HCT116 (cell line): ENCODE measurements around the gene GPR139. TPM values are rescaled to one million over a fixed set of nuclear protein-coding genes. Genes with fewer than 3 reads are reported as not detected.

Experiments used
- ATAC-seq: fragments of 200-7000 bp; cut with Tn5 transposase; 2 replicates; pipeline ENCODE4 v1.9.1; 2020; ENCODE audit warnings: mild to moderate bottlenecking, moderate library complexity
- BruUV-seq: library from RNA; stranded (reverse); fragments of 400-500 nt; replicated peaks from 2 replicates; lab custom pipeline; 2021; lab: Mats Ljungman, UMichigan
- CTCF ChIA-PET: fragments of 300-600 bp; sonication (Branson Sonifier 250); formaldehyde crosslinking; loops from one replicate; lab custom pipeline; 2021; ENCODE audit warnings: antibody characterized with exemption; lab: Charles Lee
- POLR2A ChIA-PET: fragments of 300-600, 350-600 bp; sonication (Branson Sonifier 250); formaldehyde crosslinking; loops from one replicate; lab custom pipeline; 2021; ENCODE audit warnings: antibody characterized with exemption; lab: Charles Lee
- RAD21 ChIA-PET, 2 experiments: fragments of 300-600 bp; sonication (Branson Sonifier 250); formaldehyde crosslinking; loops; one replicate each; lab custom pipeline; 2023; ENCODE audit warnings: low total read pairs in 2 of 2; ENCODE audit not compliant: uncharacterized antibody in 2 of 2, unreplicated experiment in 2 of 2, low non-redundant PET in 1 of 2; lab: Charles Lee
- DNase-seq: peaks from one replicate; pipeline ENCODE4 v3.0.0-alpha.2; 2010; ENCODE audit warnings: low read depth, low spot score
- H2AFZ ChIP-seq: fragments of 200-600 bp; shearing (Covaris generic), sonication (generic); 2 replicates; pipeline ENCODE4 v1.6.1; 2017; ENCODE audit warnings: low read depth, mixed run types, mixed read lengths, antibody characterized with exemption, low read length; ENCODE audit not compliant: poor library complexity, severe bottlenecking
- H3K27ac ChIP-seq: 2 replicates; pipeline ENCODE4 v1.5.1; 2012; ENCODE audit warnings: low read depth, low read length
- H3K27me3 ChIP-seq: fragments of 200-600 bp; sonication (generic); 2 replicates; pipeline ENCODE4 v1.6.1; 2016; ENCODE audit warnings: mixed run types, low read length, mixed read lengths; ENCODE audit not compliant: insufficient read depth
- H3K36me3 ChIP-seq, 2 experiments: fragments of 200-500 bp in 1 of 2; fragments of 200-600 bp in 1 of 2; sonication (Bioruptor generic) in 1 of 2; sonication (generic) in 1 of 2; 2 replicates each; pipeline versions ENCODE4 v1.5.1 to v1.6.1; 2014 to 2016; ENCODE audit warnings: low read length in 2 of 2, inconsistent platforms in 1 of 2, mixed read lengths in 1 of 2, mixed run types in 1 of 2; ENCODE audit not compliant: insufficient read depth in 2 of 2, control insufficient read depth in 1 of 2
- H3K4me1 ChIP-seq, 2 experiments: fragments of 200-600 bp in 1 of 2; sonication (generic) in 1 of 2; 2 replicates each; pipeline versions ENCODE4 v1.5.1 to v1.6.1; 2012 to 2017; ENCODE audit warnings: low read length in 2 of 2, inconsistent platforms in 1 of 2, mild to moderate bottlenecking in 1 of 2, mixed read lengths in 1 of 2, mixed run types in 1 of 2, moderate library complexity in 1 of 2; ENCODE audit not compliant: insufficient read depth in 2 of 2, control insufficient read depth in 1 of 2
- H3K4me2 ChIP-seq: fragments of 200-600 bp; sonication (generic); 2 replicates; pipeline ENCODE4 v1.6.1; 2017; ENCODE audit warnings: mixed run types, low read length, mixed read lengths
- H3K4me3 ChIP-seq, 2 experiments: fragments of 200-600 bp in 1 of 2; sonication (generic) in 1 of 2; replicated peaks in 1 of 2; 2 replicates each; pipeline ENCODE4 v1.5.1; 2011 to 2016; ENCODE audit warnings: low read length in 2 of 2, control low read depth in 1 of 2, low read depth in 1 of 2, mild to moderate bottlenecking in 1 of 2, mixed read lengths in 1 of 2, mixed run types in 1 of 2
- H3K79me2 ChIP-seq: fragments of 200-600 bp; sonication (generic); 2 replicates; pipeline ENCODE4 v1.6.1; 2017; ENCODE audit warnings: mild to moderate bottlenecking, mixed run types, low read length, moderate library complexity, mixed read lengths; ENCODE audit not compliant: insufficient read depth
- H3K9ac ChIP-seq: fragments of 200-600 bp; sonication (generic); 2 replicates; pipeline ENCODE4 v1.6.1; 2016; ENCODE audit warnings: low read length, mixed read lengths
- H3K9me2 ChIP-seq: fragments of 200-600 bp; sonication (generic), shearing (Covaris generic); 2 replicates; pipeline ENCODE4 v1.6.1; 2017; ENCODE audit warnings: mixed run types, mild to moderate bottlenecking, moderate library complexity; ENCODE audit not compliant: insufficient read depth
- H3K9me3 ChIP-seq, 2 experiments: fragments of 200-500 bp in 1 of 2; fragments of 200-600 bp in 1 of 2; sonication (Bioruptor generic) in 1 of 2; sonication (generic) in 1 of 2; 2 replicates each; pipeline ENCODE4 v1.6.1; 2014 to 2017; ENCODE audit warnings: low read length in 2 of 2, mixed read lengths in 2 of 2, inconsistent platforms in 1 of 2, low read depth in 1 of 2, mild to moderate bottlenecking in 1 of 2, mixed run types in 1 of 2, moderate library complexity in 1 of 2; ENCODE audit not compliant: control insufficient read depth in 1 of 2, insufficient read depth in 1 of 2
- H4K20me1 ChIP-seq: fragments of 200-600 bp; sonication (generic), shearing (Covaris generic); 2 replicates; pipeline ENCODE4 v1.6.1; 2017; ENCODE audit warnings: mixed run types, mild to moderate bottlenecking, moderate library complexity; ENCODE audit not compliant: insufficient read depth
- CTCF ChIP-seq, 3 experiments: fragments of 200-600 bp in 1 of 3; sonication (generic) in 1 of 3; IDR thresholded peaks in 2 of 3; conservative IDR thresholded peaks in 1 of 3; 2 replicates each; pipeline ENCODE4 v1.5.1; 2012 to 2017; ENCODE audit warnings: low read depth in 2 of 3, low read length in 2 of 3, antibody characterized with exemption in 1 of 3, borderline replicate concordance in 1 of 3, control low read depth in 1 of 3, mild to moderate bottlenecking in 1 of 3, mixed read lengths in 1 of 3, mixed run types in 1 of 3, moderate library complexity in 1 of 3; ENCODE audit not compliant: insufficient read depth in 1 of 3
- ELF1 ChIP-seq: IDR thresholded peaks from 2 replicates; pipeline ENCODE4 v1.6.1; 2012; ENCODE audit warnings: low read depth, borderline replicate concordance
- EZH2 ChIP-seq: fragments of 200-600 bp; sonication (generic); IDR thresholded peaks from 2 replicates; pipeline ENCODE4 v1.6.1; 2017; ENCODE audit warnings: antibody characterized with exemption, mixed run types
- EZH2phosphoT487 ChIP-seq: fragments of 200-600 bp; IDR thresholded peaks from 2 replicates; pipeline ENCODE4 v1.6.1; 2018; ENCODE audit warnings: antibody characterized with exemption, borderline replicate concordance
- JUND ChIP-seq: IDR thresholded peaks from 2 replicates; pipeline ENCODE4 v1.6.1; 2012
- POLR2AphosphoS5 ChIP-seq: IDR thresholded peaks from 2 replicates; pipeline ENCODE4 v1.6.1; 2011; ENCODE audit warnings: mild to moderate bottlenecking, low read depth, low read length, moderate library complexity
- REST ChIP-seq: IDR thresholded peaks from 2 replicates; pipeline ENCODE4 v1.6.1; 2012; ENCODE audit warnings: low read depth
- SRF ChIP-seq: IDR thresholded peaks from 2 replicates; pipeline ENCODE4 v1.6.1; 2012; ENCODE audit warnings: low read depth
- ZBTB33 ChIP-seq: IDR thresholded peaks from 2 replicates; pipeline ENCODE4 v1.6.1; 2011; ENCODE audit warnings: mild to moderate bottlenecking, low read length, moderate library complexity; ENCODE audit not compliant: insufficient replicate concordance; ENCODE audit errors: extremely low read depth
- ZFX ChIP-seq: fragments of 450-650 bp; IDR thresholded peaks from 2 replicates; pipeline ENCODE4 v1.6.1; 2017
- ZNF274 ChIP-seq: fragments of 200-500 bp; sonication (Bioruptor generic); IDR thresholded peaks from 2 replicates; pipeline ENCODE4 v1.6.1; 2014; ENCODE audit warnings: mild to moderate bottlenecking, low read depth, low read length, inconsistent platforms
- intact Hi-C: fragments of 100-400 bp; cut with micrococcal nuclease; formaldehyde crosslinking; loops from 2 replicates; pipeline ENCODE4 v1.10.0; 2022
- total RNA-seq: library from RNA; stranded (reverse); gene quantifications from one replicate; pipeline ENCODE4 v1.2.1, GENCODE V29; 2021; ENCODE audit not compliant: unreplicated experiment

Gene GPR139
- total RNA-seq, 1 experiment from 2014 or later = not detected

- no TSS peak for BruUV-seq
- no peaks in the 10 kb centered on the region for H3K9me2 ChIP-seq
- ChIA-PET CTCF (no interaction called here), POLR2A (no interaction called here), RAD21 (no interaction called here)
- no peak overlapping the region for H3K27ac ChIP-seq
- TF ChIP-seq ZFX (no peak), ZNF274 (no peak), REST (no peak), CTCF (IDR thresholded peaks at IDR 0.05 in 2 of 3, conservative IDR thresholded peaks at IDR 0.05 in 1 of 3; ENCODE audit: borderline replicate concordance in 1 of 3, insufficient read depth in 1 of 3, low read depth in 2 of 3, low read length in 2 of 3) (no peak), EZH2phosphoT487 (no peak), SRF (no peak), POLR2AphosphoS5 (no peak), ELF1 (no peak), JUND (no peak), EZH2 (no peak), ZBTB33 (no peak)
- intact Hi-C loops = no loop called here
- H3K4me1 ChIP-seq = 0 out of 4 replicates have a peak, but pooled peaks cover 0 to 2% of the 10 kb centered on the region in 2 experiments
- no peak overlapping the region for H2AFZ ChIP-seq
- no peaks in the 10 kb centered on the region for H3K79me2 ChIP-seq
- peaks cover 45% of the 10 kb centered on the region for H3K27me3 ChIP-seq
- DNase-seq (no peak), ATAC-seq (no peak)
- no peaks in the 10 kb centered on the region for H4K20me1 ChIP-seq
- no peaks in the 10 kb centered on the region for H3K9me3 ChIP-seq
- no peak overlapping the region for H3K9ac ChIP-seq
- no peak overlapping the region for H3K4me2 ChIP-seq
- H3K4me3 ChIP-seq = no peak overlapping the region
- no peaks in the 10 kb centered on the region for H3K36me3 ChIP-seq
These were observed 22.1 kb downstream of the GPR139 start for GRCh38 chr16:20051611-20052010.
